ENCODE measurements around the gene ETNPPL.
"Not testable (repeated sequence)": the region's sequence is repeated elsewhere in the genome, so short reads cannot be mapped to it uniquely, and the experiment has no call there.

Gene ETNPPL

DNA sequence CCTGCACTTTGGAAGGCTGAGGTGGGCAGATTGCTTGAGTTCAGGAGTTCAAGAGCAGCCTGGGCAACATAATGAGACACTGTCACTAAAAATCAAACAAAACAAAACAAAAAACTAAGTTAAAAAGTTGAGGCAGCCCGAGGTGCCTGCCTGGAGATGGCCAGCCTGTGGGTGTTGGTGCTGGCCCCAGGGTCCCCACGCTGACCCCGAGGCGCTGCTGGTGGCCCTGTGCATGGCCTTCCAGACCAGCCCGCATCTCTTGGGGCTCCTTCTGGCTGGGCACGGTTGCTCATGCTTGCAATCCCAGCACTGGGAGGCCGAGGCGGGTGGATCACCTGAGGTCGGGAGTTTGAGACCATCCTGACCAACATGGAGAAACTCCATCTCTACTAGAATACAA is 4.4 kb downstream of the ETNPPL start:
- DNase-seq (ENCODE audit: low read depth in 2 of 2) = no peak

DNA sequence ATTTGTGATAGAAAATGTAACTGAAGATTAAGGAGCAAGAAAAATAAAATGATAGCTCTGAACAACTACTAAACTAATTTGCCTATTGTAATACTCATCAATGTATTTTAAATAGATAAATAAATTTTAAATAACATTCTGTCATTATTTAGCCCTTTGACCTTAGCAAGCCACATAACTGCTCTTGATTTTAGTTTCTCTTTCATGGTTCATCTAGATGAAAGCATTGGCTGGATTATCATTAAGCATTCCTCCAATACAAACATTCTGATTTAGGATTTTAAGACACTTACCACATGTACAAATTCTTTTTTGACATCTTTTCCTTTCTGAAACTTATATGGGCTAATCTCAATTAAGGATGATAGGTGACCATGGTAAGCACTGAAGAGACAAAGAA is 8.5 kb downstream of the ETNPPL start:
- DNase-seq (ENCODE audit: low read depth in 2 of 2) = no peak

DNA sequence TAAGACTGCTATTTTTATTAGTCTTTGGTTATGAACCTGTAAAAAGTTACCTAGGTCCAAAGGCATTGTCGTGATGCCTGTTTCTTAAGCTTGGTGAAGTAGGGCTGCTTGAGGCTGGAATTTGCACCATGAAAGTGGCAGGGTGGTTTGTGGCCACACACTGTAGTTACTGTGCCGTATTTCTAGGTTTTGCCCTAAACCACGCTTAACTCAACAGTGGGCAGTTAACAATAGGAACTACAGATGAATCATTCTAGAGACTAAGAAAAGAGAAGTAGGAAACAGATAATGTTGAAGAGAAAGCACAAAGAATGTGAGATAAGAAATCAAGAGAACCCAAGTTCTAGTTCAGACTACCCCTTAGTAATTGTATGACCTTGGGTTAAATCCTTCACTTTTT is 11.5 kb downstream of the ETNPPL start:
- no peak for DNase-seq (ENCODE audit: low read depth in 2 of 2)

DNA sequence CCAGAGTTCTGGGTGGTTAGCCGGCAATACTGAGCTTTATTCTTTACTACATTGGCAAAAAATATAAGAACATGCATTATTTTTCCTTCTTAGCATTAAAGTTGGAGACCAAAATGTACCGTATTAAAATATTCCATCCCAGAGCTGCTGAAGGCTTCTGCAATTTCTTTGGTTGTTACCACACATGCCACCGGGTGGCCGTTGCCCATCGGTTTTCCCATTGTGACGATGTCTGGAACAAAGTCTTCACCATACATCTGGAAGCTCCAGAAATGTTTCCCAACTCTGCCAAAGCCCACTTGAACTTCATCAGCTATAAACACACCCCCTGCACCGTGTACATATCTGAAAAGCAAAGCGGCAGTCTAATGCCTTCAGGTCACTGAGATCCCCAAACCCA is 13.7 kb downstream of the ETNPPL start:
- no peak for DNase-seq (ENCODE audit: low read depth in 2 of 2)

DNA sequence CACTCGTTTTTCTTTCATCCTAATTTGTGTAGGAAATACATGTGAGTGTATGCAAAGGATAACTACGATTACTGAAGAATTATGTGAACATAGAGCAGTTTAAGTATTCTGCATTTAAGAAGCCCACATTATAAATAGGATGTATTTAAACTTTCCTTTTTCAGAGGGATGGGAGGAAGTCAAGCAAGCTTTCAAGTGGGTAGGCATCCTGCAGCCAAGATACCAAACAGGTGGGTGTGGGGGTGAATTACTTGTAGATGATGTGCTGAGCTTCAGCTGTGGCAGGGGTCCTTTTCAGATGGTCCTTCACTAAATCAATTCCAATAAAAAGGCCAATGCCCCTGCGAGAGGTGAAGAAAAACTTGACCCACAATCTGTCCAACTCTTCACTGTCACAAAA is 16.3 kb downstream of the ETNPPL start:
- DNase-seq (ENCODE audit: low read depth in 2 of 2) = no peak

DNA sequence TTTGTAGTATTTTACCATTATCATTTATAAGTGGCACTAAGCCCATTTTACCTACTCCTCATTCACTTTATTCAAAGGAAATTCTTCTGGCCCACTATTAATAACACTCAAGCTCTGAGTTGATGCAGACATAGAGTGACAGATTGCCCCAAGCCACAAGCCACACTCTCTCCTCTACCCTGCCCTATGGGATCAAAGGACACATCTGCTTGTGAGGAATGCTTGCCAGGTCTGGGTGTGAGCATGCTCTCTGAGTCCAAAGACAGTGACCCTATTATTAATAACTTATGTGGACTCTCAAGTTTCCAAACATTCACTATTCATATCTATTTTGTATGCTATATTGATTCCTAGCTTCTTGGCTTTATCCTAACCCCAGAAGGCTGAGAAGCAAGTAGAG is 18.5 kb downstream of the ETNPPL start:
- DNase-seq (ENCODE audit: low read depth in 2 of 2) = no peak

DNA sequence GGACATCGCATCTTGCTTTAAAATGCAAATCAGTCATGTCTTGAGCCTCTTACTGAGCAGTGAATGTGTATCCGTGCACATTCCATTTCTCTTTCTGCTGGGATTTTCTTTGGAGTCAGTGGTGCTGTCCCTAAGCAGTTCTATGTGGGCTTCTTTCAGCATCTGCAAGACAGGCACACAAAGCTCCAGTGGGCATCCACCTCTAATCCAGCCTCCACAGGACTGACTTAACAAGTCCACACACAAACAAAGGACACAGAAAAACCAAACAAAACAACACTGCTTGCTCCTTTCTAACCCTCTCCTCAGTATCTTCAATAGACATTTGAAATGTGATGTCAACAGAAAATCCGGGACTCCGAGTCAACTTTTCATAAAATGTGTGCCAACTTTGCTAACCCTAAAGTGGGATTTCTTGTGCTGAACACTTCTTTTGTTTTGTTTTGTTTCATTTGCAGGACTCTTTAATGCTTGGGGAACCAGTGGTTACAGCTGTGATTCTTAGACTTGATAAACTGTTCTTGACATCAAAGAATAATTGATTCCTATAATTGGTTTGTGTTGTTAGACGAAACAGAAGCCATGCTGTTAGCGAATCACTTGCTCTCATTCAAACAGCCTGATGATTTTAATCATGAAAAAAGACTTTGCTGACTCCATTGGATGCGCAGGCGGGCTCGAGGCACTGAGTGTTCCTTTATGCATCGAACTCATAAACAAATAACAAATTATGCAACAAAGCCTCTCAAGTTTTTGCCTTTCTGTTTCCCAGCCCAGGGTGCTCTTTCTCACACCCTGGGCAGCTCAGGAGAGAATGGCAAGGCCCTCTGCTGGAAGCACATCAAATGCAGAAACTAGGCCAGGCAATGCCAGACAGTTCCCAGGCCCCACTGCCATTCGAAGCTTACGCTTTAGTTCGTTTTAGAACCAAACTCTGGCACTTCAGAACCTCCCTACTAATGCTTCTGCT is 20.1 kb downstream of the ETNPPL start:
- no peak for DNase-seq (ENCODE audit: low read depth in 2 of 2)

DNA sequence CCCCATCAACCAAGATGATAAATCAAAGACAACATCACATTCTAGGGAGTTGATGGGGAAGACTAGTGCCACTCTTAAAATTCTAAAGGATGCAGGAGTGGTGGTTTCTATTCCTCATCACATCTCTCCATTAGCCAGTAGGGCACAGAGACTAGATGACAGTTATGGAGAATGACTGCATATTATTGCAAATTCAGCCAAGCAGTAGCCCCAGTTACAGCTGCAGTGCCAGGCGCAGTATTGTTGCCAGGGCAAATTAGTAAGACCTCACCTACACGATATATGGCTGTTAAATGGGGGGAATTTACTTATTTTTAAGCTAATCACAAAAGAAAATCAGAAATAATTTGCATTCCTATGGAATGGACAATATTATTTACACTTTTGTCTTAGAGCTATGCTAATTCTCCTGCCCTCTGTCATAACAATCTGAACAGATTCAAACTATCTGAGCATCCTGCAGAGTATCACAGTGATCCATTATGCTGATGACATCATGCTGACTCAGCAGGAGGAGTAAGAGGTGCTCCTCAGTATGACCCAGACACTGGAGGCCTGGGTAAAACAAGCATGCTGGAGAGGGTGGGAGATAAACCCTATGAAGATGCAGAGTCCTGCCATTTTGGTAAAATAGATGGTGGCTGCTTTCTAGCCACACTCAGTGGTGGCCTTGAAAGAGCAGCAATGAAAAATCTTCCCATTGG is 24.7 kb downstream of the ETNPPL start:
- DNase-seq (ENCODE audit: low read depth in 2 of 2) = no peak

DNA sequence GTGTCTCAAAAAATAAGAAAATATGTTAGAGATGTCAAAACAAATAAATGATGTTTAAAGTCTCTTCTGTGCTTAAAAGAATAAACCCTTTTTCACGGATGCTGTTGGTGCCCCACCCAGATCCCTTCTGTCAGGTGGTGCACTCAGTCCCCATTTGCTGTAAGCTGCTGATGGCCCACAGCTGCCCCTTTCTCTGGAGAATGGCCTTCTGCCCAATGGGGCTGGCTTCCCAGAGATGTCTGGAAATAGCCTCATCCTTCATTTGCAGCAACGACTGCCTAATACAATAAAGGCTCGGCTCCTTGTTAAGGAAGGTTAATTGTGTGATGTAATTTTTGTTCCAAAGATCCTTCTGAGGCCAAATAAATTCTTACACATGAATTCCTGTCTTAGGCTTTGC is 31.8 kb downstream of the ETNPPL start:
- DNase-seq (ENCODE audit: low read depth in 2 of 2) = no peak

DNA sequence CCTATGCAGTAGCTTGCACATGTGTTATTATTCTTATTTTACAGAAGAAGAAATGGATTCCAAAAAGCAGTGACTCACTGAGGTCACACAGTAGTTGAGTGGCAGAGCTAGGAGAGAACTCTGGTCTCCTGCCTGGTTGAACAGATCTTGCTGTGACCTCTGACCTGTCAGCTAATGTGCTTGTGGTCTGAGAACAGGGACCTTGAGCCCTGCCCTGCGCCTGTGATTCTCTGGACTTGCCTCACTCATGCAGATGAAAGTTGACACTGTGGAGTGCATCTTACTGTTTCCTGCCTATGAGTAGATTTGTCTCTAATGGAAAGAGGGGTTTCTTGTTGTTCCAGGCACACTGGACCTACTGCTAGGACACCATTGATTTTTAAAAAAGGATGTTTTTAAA is 32.3 kb downstream of the ETNPPL start:
- DNase-seq (ENCODE audit: low read depth in 2 of 2) = no peak

DNA sequence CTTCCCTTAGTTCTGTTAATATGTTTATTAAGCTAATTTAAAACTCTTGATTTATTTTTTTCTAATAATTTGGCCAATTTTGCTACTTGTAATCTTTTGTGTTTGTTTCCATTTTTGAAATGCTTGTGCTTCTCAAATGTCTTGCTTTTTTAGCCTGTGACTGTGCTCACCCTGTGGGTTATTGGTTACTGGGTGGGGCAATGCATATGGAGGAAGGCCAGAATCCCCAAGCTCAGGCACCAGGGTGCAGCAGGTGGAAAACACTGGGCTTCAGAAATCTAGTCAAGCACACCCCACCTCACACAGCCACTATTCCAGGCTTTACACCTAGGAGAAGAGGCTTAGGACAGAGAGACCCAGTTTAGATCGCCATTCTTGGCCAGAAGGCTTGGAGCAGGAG is 33.1 kb downstream of the ETNPPL start:
- no peak for DNase-seq (ENCODE audit: low read depth in 2 of 2)

DNA sequence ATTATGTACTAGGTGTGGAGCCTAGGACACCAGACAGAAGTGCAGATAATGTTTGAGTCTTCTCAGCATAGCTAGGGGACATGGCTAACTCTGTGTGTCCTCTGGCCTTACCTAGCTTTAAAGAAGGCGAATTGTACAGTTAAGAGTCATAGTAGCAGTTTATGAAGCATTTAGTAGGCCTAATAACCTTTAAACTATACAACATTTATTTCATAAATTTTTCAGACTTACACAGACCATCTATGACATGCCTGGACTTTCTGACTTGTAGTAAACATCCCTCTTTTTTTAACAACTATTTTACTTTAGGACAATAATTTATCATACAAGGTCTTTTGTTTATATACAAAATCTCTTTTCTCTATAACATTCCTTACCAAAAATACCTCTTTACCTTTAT is 37.4 kb downstream of the ETNPPL start:
- no peak for DNase-seq (ENCODE audit: low read depth in 2 of 2)

DNA sequence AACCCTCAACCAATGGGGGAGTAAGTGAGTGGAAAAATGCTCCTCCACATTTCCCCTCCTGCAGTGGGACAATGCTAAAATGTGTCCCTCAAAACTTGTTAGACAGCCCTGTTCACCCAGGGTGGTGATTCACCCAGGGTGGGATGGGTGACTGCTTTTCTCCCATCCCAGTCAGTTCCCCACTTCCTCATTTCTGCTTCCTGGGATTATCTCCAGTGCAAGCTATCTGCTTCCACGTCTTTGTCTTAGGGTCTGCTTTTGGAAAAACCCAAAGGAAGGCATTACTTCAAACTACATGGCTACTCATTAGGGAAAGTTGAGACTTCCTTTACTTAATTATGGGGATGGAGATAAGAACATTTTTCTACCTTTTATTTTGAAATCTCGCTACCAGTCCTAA is 45.5 kb downstream of the ETNPPL start:
- DNase-seq (ENCODE audit: low read depth in 2 of 2) = no peak

DNA sequence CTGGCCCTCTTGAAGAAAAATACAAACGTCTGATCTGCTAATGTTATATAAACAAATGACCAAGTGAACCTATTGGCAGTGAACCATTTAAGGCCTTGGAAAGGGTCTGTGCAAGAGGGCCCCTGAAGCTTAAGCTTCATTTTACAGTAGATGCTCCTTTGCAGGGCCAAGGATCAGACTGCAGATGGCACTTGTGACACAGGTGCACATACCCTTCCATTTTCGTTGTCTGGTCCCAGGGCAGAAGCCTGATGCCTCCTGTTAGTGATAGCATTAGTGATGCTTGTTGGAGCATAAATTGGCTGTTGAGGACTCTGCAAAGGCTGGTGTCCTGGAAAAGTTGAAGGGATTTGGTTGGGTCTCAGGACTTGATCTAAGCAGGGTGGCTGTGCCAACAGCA is 46.5 kb downstream of the ETNPPL start:
- no peak for DNase-seq (ENCODE audit: low read depth in 2 of 2)

DNA sequence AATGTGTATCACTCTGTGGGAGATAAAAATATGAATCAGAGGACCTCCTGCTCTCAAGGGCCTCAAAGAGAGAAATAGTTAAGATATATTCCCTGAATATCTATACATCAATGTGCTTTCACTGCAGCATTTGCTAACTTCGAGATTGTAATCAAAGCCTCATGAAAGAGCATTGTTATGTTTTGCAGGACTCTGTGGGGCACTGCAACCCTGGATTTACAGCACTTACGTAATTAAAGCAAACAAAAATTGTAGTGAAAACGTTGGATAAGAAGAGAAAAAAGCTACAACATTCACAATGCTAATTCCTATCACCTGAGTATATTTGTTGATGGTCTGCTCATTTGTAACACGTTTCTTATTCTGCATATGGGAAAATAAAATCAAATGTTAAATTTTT is 48.0 kb downstream of the ETNPPL start:
- DNase-seq (ENCODE audit: low read depth in 2 of 2) = no peak

DNA sequence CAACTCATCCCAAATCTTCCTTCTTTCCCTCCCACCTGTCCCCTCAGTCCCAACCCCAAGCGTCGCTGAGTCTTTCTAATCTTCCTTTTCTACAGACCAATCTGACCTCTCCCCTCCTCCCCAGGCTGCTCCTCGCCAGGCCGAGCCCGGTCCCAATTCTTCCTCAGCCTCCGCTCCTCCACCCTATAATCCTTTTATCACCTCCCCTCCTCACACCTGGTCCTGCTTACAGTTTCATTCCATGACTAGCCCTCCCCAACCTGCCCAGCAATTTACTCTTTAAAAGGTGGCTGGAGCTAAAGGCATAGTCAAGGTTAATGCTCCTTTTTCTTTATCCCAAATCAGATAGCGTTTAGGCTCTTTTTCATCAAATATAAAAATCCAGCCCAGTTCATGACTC is 52.3 kb downstream of the ETNPPL start:
- not testable (repeated sequence) for DNase-seq (ENCODE audit: low read depth in 2 of 2)

DNA sequence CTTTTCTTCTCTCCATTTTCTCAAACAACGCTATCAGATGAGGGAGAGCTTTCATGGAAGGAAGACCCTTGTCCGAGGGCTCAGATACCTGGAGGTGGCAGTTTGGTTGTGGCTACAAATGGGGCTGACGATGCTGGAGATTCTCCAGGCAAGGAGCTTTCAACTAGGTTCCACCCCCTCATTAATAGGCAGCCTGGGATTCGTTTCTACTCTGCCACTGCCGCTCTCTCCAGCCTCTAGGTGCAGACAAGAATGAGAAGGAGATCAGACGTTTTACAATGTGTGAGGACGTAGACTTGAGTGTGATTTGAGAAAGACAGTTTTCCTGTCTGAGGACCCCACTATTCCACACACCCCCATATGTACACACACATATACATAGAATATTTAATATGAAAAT is 53.1 kb downstream of the ETNPPL start:
- no peak for DNase-seq (ENCODE audit: low read depth in 2 of 2)

DNA sequence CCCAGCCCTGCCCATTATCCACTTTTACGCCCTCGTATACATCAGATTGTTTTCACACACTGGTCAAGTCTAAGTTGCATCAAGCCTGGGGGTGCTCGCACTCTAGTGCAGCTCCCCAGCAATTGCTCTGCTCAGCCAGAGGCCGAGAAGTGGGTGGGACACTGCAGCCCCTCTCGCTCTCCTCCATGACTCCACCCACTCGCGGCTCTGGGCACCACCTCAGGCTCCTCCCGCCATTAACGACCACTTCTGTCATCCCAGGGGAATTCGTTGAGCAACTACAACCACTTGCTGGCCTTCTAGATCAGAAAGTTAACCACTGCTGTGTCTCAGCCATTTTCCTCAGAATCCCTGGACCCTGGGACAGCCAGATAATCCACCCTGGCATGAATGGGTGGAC is 53.6 kb downstream of the ETNPPL start:
- no peak for DNase-seq (ENCODE audit: low read depth in 2 of 2)

DNA sequence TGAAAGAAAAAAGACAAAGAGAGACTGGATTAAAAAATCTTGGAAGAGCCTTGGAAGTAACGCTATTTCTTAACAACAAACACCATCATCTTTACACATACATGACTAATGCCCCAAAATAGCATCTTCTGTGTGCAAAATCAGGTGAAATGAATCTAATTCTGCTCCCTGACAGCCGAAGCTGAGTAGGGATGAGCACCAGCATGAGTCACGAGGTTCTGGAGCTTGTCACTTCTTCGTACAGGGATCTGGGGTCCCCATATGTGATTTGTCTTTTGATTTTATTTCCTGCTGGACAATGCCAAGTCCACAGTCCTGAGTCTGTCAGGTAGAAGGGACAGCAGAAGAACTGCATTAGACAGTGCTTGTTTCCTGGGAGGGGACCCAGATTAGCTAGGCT is 56.6 kb downstream of the ETNPPL start:
- DNase-seq (ENCODE audit: low read depth in 2 of 2) = no peak

DNA sequence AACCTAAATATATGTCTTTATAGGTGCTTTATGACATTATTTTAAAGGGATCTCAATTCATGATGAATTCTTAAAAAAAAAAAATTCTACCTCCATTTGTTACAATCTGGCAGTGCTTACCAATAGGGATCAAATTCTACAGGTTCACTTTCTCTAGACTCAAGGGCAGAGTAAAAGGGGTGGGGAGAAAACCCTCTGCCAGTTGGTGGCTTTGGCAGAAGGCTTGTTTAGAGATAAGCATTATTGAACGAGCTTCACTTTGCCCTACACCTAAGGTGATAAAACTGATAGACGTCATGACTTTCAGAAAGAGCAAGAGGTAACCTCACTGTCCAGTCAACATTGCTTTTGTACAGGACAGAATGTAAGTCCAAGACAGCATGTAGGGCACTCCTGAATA is 58.9 kb downstream of the ETNPPL start:
- no peak for DNase-seq (ENCODE audit: low read depth in 2 of 2)

DNA sequence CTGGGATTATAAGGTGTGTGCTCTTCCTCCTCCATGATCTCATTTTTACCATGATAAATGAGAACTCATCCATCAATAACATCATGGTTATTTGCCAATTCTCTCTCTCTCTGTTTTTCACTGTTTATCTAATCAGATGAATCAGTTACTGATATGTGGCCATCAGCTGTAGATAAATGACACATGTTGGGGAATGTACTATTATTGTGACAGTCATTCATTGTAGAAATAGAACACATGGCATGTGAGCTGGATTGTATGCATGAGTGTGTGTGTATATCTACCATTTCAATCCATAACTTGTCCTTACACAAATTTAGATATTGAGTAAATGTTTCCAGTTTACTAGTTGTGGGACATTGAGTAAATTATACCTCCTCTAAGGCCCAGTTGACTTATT is 59.5 kb downstream of the ETNPPL start:
- DNase-seq (ENCODE audit: low read depth in 2 of 2) = no peak

DNA sequence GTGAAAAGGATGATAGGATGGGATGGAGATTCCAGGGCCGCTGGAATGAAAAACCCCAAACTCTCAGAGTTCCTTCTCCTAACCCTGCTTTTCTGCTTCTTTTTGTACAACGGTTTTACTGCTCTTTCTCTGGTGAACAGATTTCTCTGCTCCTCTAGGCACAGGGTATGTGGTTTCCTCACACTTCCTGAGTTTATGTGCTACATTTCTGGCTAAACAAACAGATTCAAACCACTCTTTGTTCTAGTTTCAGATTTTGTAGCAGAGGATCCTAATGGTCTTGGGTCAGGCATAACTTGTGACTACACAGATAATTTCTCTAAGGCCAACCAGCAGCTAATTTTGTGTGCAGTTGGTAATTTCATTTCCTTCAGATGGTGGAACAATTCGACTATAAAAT is 59.9 kb downstream of the ETNPPL start:
- DNase-seq (ENCODE audit: low read depth in 2 of 2) = no peak

DNA sequence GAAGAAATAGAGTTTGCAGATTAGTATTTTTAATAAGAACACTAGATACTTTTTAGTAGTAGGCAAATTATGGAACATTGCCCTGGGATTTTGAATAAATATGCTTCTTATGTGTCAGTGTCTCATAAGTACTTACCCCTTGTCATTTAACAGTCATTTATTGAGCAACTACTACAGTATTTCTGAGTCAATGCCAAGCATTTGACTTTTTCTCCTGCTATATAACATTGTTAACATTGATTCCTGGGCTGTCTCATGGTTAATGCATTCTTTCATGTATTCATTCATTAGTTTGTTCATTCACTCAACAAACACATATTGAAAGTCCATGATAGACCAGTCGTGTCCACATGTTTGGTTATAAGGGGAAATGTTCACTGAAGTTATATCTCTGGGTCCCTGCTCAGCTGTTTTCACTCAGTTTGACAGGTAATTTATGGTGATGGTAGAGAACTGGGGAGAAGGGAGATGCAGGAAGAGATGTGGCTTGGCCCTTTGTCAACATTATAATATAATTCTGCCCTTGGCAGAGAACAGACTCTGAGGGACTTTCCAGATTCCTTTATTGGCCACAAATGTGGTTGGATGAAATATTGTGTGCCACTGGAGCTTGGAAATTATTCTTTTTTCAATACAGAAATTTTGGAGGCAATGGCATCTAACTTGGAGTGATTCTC is 62.6 kb downstream of the ETNPPL start:
- DNase-seq (ENCODE audit: low read depth in 2 of 2) = no peak
